ENCODE results near the gene CSPG4.
"Not testable (repeated sequence)": the region's sequence is repeated elsewhere in the genome, so short reads cannot be mapped to it uniquely, and the experiment has no call there.

The CSPG4 gene

DNA sequence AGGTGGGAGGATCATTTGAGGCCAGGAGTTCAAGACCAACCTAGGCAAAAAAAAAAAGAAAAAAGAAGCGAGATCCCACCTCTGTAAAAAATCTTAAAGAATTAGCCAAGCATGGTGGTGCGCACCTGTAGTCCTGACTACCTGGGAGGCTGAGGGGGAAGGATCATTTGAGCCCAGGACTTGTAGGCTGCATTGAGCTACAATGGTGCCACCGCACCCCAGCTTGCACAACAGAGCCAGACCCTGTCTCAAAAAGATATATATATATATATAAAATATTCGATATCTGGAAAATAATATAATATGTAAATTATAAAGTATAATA, 71.5 kb downstream of the CSPG4 start:
- H3K4me3 ChIP-seq (replicated peaks; ENCODE audit: low read depth, low read length), result peak overlapping the region; percentile 100
- TF ChIP-seq, protein P1, sequence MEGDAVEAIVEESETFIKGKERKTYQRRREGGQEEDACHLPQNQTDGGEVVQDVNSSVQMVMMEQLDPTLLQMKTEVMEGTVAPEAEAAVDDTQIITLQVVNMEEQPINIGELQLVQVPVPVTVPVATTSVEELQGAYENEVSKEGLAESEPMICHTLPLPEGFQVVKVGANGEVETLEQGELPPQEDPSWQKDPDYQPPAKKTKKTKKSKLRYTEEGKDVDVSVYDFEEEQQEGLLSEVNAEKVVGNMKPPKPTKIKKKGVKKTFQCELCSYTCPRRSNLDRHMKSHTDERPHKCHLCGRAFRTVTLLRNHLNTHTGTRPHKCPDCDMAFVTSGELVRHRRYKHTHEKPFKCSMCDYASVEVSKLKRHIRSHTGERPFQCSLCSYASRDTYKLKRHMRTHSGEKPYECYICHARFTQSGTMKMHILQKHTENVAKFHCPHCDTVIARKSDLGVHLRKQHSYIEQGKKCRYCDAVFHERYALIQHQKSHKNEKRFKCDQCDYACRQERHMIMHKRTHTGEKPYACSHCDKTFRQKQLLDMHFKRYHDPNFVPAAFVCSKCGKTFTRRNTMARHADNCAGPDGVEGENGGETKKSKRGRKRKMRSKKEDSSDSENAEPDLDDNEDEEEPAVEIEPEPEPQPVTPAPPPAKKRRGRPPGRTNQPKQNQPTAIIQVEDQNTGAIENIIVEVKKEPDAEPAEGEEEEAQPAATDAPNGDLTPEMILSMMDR (IDR thresholded peaks at IDR 0.05; ENCODE audit: low read depth, low read length, missing control alignments), result no peak
- no peak for DNase-seq (ENCODE audit: extremely low read depth, low read depth)

DNA sequence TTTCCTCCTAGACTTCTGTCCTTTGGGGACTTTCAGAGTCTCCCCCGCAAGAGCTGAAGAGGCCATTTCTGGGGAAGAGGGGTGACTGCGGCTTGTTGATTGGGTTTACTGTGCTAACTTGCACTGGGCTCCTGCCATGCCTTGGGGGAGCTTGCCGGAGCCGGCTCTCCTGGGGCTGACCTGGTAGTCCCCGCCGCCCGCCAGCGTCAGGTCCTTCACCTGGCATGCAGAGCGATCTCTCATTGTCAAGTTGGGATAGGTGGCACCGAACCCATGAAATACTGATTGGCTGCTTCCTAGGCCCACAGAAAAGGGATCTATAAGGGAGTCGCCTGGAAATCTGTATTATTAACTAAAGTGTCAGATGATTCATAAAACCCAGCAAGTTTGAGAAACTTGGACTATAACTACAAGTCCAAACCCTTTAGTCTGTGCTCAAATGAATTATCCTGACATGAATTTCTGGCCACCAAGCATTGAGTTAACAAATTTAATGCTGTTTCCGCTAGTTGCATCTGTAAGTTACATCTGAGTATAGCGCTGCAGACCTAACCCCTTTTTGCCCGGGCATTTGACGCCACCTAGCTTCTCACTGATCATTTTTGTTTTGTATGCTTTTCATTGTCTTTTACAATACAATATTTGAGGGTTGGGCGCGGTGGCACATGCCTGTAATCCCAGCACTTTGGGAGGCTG, 72.0 kb downstream of the CSPG4 start:
- TF ChIP-seq, protein P1 (IDR thresholded peaks at IDR 0.05; ENCODE audit: low read depth, low read length, missing control alignments), result peak; percentile 36
- DNase-seq (ENCODE audit: extremely low read depth, low read depth), result no peak
- H3K4me3 ChIP-seq (replicated peaks; ENCODE audit: low read depth, low read length), result peak overlapping the region; percentile 100

DNA sequence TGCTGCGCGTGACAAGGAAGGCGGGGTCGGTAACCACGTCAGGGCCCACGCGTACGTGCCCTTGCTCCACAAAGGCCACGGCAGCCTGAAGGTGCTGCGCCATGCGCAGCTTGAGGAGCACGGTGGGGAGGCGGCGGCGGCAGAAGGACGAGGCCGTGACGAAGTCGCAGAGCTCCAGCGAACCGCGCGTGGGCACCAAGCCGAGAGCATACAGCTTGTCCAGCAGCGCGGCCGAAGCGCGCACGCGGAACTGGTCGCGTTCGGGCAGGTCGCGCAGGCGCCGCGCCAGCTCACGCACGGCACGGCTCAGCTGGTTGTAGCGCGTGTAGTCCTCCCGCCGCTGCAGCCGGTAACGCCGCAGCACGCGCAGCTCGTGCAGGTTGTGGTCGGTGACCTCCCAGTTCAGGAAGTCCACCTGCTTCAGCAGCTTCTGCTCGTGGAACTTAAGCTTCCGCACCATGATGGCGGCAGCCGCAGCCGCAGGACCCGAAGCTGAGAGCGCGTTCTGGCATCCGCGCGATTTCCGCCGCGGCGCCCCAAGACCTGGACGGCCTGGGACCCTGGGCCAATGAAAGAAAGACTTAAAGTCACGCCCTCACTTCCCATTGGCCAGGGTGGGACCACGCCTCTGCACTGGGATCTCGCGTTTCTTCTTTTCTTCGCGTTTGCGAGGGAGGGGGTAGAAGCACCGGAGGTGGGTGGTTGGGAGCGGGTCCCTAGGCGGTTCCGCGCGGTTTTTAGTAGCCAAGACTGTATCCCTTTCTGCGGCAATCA, 72.8 kb downstream of the CSPG4 start, which contains the start of gene IMP3:
Gene IMP3, minus strand, starts transcription at position 516 of the 774 bp plus-strand sequence. Its CDS starts 56 bp downstream, at position 460.
- DNase-seq (ENCODE audit: extremely low read depth, low read depth), result peak; percentile 92
- TF ChIP-seq, protein P1 (IDR thresholded peaks at IDR 0.05; ENCODE audit: low read depth, low read length, missing control alignments), result no peak
- H3K4me3 ChIP-seq (replicated peaks; ENCODE audit: low read depth, low read length), result peak within 1 kb of the TSS; percentile 100

DNA sequence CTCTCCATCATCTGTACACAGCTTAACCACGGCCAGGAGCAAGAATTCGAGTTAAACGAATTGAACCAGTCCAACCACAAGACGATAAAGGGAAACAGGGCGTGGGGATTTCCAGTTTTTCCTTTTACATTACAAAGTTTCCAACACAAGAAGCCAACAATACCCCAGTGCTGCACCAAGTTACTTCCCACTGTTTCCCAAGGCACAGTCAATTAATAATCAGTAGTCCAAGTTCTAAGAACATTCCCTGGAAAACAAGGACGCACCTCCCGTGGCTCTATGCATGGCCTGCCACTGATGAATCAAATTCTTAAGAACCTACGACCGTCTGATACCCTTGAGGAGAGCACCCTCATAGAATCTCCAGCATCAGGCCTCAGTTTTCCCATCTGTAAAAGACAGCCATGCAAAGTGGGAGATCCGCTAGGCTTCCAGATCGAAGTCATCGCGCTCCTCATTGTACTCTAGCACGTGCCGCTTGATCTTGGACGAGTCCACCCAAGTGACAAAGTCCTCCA, 73.4 kb downstream of the CSPG4 start:
- DNase-seq (ENCODE audit: extremely low read depth, low read depth), result no peak
- TF ChIP-seq, protein P1 (IDR thresholded peaks at IDR 0.05; ENCODE audit: low read depth, low read length, missing control alignments), result no peak
- H3K4me3 ChIP-seq (replicated peaks; ENCODE audit: low read depth, low read length), result peak overlapping the region; percentile 100

DNA sequence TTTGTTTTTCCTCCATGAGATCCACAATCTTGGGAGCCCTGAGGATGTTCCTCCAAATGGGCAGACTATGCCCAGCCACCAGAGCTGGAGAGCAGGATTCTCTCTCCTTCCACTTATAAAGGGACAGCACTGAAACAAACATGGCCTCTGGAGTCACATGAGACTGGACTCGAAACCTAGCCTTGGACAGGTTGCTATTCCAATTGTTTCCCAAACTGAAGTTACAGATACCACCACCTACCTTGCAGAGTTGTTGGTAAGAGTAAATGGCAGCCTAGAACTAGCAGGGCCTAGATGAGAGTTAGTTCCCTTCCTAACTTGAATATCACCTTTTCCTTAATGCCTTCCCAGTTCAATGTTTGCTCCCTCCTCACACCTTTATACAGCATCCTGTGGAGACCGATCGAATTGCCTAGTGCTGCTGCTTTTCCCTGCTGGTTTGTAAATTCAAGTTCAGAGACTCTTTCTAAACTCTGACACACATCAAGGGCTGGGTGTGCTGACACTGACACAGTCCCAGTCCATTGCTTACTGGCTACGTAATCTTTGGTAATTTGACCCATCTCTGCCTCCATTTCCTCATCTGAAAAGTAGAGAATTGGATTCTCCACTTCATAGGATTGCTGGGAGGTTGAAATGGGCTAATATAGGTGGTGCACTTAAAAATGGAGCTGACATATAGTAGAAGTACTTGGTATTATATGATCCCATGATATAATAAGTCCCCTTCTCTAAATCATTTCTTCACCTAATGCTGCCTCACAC, 75.2 kb downstream of the CSPG4 start:
- peak overlapping the region; percentile 100 for H3K4me3 ChIP-seq (replicated peaks; ENCODE audit: low read depth, low read length)
- no peak for DNase-seq (ENCODE audit: extremely low read depth, low read depth)
- TF ChIP-seq, protein P1 (IDR thresholded peaks at IDR 0.05; ENCODE audit: low read depth, low read length, missing control alignments), result no peak

DNA sequence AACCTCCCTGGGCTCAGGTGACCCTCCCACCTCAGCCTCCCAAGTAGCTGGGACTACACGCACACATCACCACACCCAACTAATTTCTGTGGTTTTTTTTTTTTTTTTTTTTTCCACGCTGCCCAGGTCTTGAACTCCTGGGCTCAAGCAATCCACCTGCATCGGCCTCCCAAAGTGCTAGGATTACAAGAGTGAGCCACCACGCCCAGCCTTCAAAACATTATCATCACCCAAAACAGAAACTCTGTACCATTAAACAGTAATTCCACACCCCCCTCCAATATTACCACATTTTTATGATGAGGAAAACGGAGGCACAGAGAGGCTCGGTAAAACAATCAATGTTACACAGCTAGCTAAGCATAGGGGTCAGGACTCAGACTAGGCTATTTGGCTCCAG, 76.6 kb downstream of the CSPG4 start:
- TF ChIP-seq, protein P1 (IDR thresholded peaks at IDR 0.05; ENCODE audit: low read depth, low read length, missing control alignments), result no peak
- no peak for DNase-seq (ENCODE audit: extremely low read depth, low read depth)

DNA sequence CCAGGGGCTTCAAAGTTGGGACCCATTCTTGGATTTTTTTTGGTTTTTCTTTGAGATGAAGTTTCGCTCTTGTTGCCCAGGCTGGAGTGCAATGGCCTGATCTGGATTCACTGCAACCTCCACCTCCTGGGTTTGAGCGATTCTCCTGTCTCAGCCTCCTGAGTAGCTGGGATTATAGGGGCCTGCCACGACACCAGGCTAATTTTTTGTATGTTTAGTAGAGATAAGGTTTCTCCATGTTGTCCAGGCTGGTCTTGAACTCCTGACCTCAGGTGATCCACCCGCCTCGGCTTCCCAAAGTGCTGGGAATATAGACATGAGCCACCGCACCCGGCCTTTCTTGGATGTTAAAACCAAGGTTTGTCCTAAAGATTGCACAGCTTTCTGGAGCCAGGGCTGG, 78.7 kb downstream of the CSPG4 start:
- not testable (repeated sequence) for H3K4me3 ChIP-seq (replicated peaks; ENCODE audit: low read depth, low read length); DNase-seq (ENCODE audit: extremely low read depth, low read depth)

More for the DNA sequence above, 76.6 kb downstream of the CSPG4 start:
- H3K4me3 ChIP-seq (replicated peaks; ENCODE audit: low read depth, low read length), result no peak overlapping the region
